ENCODE measurements around the gene PXDN.
"Not testable (repeated sequence)": the region's sequence is repeated elsewhere in the genome, so short reads cannot be mapped to it uniquely, and the experiment has no call there.

PXDN gene, protein sequence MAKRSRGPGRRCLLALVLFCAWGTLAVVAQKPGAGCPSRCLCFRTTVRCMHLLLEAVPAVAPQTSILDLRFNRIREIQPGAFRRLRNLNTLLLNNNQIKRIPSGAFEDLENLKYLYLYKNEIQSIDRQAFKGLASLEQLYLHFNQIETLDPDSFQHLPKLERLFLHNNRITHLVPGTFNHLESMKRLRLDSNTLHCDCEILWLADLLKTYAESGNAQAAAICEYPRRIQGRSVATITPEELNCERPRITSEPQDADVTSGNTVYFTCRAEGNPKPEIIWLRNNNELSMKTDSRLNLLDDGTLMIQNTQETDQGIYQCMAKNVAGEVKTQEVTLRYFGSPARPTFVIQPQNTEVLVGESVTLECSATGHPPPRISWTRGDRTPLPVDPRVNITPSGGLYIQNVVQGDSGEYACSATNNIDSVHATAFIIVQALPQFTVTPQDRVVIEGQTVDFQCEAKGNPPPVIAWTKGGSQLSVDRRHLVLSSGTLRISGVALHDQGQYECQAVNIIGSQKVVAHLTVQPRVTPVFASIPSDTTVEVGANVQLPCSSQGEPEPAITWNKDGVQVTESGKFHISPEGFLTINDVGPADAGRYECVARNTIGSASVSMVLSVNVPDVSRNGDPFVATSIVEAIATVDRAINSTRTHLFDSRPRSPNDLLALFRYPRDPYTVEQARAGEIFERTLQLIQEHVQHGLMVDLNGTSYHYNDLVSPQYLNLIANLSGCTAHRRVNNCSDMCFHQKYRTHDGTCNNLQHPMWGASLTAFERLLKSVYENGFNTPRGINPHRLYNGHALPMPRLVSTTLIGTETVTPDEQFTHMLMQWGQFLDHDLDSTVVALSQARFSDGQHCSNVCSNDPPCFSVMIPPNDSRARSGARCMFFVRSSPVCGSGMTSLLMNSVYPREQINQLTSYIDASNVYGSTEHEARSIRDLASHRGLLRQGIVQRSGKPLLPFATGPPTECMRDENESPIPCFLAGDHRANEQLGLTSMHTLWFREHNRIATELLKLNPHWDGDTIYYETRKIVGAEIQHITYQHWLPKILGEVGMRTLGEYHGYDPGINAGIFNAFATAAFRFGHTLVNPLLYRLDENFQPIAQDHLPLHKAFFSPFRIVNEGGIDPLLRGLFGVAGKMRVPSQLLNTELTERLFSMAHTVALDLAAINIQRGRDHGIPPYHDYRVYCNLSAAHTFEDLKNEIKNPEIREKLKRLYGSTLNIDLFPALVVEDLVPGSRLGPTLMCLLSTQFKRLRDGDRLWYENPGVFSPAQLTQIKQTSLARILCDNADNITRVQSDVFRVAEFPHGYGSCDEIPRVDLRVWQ (N-terminal part only)

DNA sequence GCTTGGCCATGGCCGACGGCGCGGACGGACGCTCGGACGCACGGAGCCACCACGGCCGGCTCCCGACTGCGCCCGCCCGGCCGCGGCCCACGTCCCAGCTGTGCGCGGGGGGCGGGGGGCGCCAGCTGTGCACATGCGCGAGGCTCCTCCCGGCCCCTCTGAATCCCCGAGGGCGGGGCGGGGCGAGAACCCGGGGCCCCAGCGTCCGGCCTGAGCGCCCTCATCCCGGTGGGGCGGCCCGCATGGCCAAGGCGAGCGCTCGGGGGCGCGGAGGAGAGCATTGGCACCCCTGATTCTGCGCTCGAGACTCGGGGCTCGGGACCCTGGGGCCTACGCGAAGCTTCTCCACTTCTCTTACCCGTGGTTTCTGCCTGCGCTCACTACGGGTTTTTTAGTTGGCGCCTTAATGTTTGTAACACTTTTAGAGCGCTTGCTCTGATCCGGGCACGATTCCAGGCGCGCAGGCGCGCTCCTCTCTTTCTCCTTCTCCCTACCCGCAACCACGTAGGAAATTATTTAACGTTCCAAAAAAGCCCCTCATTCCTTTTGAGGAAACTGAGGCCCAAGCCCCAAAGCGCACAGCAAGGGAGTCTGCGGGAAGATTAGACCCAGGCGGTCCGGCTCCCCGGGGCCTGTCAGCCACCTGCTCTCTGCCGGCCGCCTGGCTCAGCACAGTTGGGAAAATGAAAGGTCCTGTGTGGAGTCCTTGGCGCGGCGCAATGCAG lies at the start of gene PXDN:
Gene PXDN, minus strand, starts transcription at position 70 of the 725 bp plus-strand sequence. Its CDS starts 60 bp downstream, at position 10.
- peak; percentile 28 for DNase-seq

DNA sequence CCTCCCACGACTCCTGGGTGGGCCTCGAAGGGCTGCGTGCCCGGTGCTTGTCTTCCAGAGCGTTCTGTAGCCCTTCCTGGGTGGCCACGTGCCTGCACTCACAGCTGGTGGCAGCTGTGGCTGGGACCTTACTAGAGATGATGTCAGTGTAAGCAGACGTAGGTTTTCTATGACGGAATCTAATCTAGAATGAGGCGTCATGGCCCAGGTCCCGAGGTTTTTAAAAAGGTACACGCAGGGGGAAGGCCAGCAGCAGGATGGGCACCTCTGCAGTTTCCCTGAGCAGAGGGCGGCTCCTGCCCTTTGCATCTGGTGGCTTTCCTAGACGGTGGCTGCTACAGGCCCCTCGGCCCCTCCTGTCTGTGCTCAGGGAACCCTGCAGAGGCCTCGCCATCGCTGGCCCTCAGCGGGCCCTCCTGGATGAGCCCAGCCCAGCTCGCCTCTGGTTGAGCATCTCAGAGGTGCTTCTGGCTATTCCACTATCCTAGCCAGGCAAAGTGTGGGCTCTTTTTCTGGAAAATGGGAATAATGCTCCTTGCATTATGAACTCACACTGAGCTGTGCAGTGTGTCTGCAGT lies 49.6 kb upstream of the PXDN start:
- no peak for DNase-seq

DNA sequence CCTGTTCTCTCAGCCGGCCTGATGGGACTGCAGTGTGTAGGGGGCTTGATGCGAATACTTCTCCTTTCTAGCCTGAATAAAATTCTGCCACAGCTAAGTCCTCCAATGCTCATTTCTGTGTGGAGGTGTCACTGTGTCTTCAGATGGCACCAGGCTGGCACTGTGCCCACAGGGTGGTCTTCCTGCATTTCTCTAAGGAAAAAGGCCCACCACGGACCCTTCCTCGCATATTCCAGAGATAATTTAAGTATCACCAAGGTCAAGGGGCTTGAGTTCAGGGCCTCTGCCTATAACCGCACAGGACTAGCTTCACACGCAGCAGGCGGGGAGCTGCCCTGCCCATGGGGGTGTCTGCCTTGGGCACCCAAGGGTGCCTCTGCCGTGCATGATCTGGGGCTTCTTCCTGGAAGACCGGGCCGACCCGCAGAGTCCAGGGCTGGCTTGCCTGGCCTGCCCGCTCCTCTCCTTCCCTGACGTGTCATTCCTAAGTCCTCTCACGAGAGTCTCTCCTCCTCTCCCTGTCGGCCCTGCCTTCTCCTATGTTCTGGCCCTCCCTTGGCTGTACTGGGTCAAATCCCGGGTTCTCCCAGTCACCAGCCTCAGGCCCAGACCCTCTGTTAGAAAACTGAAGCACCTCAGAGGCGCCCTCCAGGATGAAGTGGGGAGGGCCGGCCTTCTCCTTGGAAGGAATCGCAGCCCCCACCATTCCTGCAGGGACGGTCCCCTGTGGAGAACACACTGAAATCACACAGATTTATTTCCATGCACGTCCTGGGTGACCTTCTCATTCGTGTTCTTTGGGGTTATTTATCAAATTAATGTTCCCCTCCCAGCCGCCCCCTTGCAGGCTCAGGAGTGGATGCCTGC lies 48.9 kb upstream of the PXDN start:
- DNase-seq = no peak

DNA sequence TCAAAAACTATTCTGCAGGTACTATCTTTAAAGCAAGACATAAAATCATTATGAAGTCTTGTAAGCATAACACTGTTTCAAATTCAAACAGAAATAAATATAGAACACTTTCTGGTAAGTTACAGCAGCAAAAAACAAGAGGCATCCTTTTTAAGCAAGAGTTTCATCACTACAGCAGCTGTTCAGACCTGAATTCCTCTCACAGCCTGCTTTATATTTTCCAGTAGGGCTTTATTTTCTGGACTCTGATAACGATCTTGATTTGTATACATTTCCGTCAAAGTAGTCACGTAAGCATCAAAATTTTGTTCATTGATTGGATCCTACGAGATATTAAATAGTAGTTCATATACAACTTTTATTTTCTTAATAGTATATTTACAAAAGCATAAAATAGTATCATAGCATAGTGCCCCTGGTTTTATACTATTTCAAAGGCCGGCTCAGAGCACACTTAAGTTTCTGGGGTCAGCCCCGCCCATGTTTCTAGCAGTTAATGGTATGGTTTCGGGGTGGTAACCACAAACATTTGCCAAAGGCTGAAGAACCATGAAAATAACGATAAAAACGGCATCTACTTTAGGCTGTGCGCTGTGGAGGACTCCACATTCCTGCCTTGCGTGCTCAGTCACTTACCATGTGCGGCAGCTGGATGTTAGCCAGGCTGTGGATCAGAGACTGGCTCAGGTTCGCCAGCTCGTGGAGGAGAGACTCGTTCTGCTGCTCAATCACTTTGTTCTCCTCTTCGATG lies 47.5 kb upstream of the PXDN start:
- DNase-seq = peak; percentile 19

DNA sequence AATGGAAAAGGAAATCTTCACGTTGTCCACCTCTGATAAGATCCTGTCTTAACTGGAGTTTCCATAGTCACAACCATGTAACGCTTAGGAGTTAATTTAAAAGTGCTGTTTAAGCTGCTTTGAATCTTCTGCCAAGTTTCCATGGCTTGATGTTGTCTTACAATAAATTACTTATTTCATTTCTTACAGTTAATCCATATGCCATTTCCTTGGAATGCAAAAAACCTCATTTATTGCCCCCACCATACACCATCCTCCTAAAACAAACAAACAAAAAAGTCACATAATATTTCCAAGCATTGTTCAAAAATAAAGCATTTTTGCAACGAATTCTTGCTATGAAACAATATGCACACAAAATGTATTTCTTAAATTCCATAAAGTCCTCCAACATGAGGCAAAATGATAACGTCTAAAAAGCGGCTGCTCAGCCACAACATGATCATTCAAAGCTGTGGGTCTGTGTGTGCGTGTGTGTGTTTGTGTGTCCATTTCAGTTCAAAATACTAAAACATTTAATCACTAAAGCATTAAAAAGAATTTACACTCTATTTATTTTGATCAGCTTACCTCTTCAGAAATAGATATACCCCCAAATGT lies 46.8 kb upstream of the PXDN start:
- DNase-seq = no peak

DNA sequence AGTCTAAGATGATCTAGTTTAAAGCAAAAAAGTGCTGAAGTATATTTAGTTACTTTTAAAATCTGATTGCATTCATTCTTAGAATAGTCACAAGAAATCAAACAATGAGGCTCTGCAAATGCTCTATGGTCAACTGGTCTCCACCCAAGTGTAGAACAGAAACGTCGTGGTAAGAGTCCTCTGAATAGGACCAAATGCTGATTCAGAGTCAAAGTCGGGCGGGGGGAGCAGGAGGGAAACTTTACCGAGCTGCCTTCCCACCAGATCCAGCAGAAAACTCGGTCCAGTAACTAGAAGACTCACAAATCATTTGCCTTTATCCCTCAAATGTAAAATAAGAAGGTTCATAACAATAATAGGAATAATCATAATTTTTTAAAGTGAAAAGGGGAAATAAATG lies 46.2 kb upstream of the PXDN start:
- no peak for DNase-seq

DNA sequence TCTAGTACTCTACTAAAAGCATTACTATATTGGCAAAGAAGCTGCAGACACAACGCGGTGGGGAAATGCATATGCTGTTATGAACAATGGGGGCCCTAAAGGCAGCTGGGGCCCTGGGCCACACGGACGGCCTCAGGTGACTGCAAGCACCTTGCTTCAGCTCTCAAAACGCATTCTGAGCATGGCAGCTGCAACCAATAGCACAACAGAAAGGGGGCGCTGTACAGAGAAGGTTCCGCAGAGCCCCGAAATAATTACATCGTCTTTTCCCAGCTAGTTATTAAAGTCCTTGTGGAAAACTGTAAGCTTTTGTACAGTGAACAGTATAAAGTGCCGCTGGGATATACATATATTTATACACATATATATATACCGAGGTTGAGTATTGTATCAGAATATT lies 45.3 kb upstream of the PXDN start:
- no peak for DNase-seq

DNA sequence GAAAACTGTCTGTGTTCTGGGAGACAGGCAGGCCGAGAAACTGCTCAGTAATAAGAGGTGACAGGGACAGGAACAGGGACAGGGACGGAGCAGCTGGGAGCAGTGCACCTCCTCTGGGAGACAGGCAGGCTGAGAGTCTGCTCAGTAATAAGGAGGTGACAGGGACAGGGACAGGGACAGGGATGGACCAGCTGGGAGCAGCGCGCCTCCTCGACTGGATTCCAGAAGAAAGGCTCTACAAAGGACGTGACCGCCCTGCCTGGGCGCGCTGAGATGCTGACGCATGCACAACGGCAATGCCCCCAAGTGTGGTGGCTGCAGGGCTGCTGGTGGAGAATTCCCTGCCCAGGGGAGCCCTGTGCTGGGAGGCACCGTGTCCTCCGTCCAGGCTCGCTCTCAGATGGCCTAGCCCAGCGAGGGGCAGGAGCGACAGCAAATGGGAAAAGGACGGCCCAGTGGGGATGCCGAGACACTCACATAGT lies 44.2 kb upstream of the PXDN start:
- DNase-seq = no peak

DNA sequence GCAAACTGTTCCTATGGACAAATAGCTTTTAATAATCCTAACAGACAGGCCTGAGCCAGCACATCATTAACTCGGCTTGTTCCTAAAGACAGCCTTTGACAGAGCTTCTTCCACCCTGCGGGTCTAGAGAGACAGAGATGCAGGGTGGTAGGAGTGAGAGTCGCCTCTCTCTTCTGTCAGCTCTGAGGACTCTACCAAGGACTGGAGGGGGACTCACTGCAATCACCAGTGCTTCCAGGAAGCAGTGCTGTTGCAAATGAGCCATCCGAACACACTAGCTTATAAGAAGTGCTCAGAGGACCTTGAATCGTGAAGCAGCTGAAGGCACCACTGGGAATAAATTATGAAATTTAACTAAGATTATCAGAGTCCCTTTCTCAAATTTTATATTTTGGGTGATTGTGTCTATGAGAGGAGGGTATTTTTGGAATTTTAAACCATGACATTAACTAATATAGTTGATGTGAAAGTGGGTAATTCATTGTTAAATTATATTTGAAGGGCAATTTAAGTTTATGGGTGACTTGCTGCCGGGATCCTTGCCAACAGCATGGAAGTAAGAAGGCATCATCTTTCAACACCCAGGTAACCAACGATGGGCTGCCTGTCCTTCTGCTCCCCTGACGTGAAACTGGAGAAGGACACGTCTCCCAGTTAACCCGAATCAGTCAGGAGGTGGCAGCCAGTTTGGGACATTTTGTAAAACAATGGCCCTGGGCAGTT lies 43.6 kb upstream of the PXDN start:
- DNase-seq = no peak

DNA sequence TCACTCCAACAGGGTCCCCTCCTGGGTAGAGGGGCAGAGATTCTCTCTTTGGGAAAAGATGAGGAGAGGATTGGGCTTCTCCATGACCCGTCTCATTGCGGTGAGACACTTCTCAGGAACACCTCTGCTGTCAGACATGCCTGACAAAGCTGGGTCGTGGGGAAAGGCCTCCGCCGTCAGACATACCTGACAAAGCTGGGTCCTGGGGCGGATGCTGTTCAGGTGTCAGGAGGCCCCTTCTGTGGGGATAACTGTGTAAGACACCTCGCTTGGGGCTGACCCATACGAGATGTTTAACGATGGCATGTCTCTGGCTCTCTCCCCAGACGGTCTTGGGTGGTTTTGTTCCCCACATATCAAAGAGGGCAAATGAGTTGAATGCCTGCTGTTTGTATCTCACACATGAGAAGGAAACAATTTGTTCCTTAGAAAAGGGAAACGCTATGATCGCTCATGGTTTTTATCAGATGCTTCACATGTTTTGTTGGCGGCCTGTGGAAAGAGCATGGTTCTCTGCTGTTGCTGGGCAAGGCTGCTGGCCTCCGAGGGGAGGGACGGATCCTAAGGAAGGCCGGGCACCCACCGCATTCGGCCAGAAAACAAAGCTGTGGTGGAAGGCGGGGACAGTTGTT lies 40.8 kb upstream of the PXDN start:
- DNase-seq = no peak

DNA sequence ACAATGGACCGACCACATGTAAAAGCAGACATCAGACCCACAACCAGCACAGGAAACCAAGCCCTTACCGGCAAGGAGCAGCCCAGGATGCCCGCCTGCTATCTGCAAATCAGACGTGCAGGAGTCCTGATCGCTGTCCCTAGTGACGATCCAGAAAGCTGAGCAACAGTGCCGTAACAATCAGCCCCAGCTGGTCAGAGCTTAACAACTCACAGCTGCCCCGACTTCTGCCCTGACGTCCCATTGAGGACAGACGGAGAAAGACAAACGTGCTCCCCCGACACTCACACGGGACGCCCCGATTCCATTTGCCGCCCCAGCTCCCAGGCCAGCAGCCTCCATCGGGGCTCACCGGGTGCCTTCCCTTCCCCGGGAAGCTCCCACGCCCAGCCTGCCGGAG lies 39.8 kb upstream of the PXDN start:
- no peak for DNase-seq

DNA sequence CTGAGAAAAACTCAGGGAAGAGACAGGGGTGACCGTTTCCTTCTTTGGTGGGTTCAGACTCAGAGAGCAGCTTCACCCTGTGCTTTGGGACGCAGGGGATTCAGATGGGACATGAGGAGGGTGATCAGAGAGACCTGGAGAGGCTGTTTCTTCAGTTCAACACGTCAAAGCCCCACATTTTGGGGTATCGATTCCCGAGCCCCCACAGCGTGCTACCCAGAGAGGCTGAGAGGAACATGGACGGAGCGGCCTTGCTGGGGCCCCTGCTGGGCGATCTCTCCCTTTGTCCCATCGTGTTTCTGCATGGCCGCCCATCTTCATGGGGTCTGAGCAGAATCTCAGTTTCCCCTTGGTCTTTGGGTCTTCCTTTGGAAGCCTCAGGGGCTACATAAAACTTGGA lies 38.2 kb upstream of the PXDN start:
- no peak for DNase-seq

DNA sequence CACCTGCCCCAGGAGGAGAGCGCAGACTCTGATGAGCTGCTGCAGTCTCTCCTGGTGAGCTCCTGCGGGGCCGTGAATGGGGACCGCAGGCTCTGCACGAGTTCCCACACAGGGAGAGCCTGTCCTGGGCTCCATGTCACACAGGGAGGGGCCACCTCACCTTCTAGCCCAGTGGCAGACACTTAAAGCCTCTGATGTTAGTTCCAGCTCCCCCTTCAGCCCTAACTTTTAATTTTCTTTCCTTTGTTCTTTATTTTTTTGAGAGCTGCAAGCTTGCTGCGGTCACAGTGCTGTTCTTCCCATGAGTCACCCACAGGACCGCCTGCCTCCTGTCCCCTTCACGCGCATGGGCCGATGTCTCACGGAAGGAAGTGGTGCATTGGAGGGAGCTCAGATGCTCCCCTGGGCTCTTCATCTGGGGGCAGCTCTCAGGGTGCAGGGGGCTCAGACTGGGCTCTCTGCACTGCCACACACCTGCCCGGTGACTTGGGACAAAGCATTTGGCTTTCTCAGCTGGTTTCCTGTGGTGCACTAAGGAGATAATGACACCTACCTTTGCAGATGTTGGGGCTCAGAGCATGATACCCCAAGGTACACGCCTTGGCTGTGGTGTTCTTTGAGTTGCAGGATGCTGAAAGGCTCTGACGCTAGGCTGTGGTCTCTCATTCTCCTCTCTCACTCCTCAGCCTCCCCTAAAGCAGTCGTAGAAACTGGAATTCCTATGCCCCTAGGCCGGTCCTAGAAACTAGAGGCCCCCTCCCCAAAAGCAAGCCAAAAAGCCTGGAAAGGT lies 37.2 kb upstream of the PXDN start:
- no peak for DNase-seq

DNA sequence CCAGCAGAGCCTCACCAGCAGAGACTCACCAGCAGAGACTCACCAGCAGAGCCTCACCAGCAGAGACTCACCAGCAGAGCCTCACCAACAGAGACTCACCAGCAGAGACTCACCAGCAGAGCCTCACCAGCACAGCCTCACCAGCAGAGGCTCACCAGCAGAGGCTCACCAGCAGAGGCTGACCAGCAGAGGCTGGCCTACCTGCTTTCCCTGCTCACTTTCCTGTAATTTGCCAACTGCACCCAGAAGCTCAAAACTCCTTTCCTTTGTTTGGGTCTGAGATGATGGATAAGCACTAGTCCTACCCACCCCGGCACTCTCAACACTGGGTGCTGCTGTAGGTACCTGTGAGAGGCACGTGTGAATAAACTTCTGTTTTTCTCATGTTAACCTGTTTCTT lies 36.4 kb upstream of the PXDN start:
- no peak for DNase-seq

DNA sequence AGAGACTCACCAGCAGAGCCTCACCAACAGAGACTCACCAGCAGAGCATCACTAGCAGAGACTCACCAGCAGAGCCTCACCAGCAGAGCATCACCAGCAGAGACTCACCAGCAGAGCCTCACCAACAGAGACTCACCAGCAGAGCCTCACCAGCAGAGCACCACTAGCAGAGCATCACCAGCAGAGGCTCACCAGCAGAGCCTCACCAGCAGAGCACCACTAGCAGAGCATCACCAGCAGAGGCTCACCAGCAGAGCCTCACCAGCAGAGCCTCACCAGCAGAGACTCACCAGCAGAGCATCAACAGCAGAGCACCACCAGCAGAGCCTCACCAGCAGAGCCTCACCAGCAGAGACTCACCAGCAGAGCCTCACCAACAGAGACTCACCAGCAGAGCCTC lies 35.7 kb upstream of the PXDN start:
- not testable (repeated sequence) for DNase-seq

DNA sequence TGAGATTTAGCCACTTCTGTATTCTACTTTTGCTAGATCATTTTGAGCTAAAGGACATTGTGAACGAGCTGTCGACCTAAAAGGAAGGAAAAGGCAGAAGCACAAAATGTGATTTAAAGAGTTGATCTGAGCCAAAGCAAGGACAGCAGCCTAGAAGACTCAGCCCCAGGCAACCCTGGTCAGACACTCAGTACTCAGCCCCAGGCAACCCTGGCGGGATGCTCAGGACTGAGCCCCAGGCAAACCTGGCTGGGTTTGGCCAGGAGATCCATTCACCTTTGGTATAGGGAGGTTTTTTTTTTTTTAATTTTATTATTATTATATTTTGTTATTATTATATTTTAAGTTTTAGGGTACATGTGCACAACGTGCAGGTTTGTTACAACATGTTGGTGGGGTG lies 34.3 kb upstream of the PXDN start:
- no peak for DNase-seq

DNA sequence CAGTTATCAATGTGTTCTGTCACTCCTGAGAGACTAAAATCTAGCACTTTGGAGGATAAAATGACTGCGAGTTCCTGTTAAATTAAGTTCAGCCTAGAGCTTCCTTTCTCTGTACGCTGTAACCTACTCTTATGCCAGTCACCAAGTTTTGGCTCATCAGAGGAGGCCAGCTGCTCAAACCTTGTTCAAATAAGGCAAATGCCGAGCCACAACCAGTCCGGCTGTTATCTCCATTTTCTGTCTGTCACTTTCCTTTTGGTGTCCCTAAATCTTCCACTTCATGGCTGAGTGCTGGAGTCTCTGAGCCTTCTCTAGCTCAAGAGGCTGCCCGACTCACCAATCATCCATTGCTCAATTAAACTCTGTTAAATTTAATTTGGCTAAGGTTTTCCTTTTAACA lies 33.5 kb upstream of the PXDN start:
- DNase-seq = no peak

DNA sequence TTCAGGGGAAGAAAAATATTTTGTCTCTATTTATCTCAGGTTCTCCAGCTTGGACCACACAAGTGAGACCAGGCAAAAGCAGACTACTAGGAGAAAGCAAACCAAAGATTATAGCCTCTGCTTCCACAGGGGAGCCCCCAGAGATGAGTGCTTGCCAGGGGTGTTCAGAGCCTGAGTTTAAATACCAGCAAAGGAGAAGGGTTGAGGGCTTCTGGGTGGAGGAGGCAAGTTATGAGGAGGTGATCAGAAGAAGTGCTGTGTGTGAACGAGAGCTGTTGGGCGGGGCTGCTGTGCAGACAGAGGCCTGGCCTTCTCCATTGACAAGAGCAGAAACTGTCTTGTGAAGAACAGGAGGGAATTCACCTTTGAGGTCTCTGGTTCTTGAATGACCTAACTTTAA lies 32.8 kb upstream of the PXDN start:
- DNase-seq = no peak
